ENCODE results near the gene KRTAP5-2.

KRTAP5-2 gene

GRCh38 chr11:1567721-1568100 is 30.4 kb downstream of the KRTAP5-2 start:
- DNase-seq (ENCODE audit: low read depth, low spot score) = no peak

- no peak for DNase-seq (ENCODE audit: low read depth, low spot score)
Observed at GRCh38 chr11:1567052-1567720, 30.9 kb downstream of the KRTAP5-2 start.

GRCh38 chr11:1566381-1567051 is 31.6 kb downstream of the KRTAP5-2 start:
- DNase-seq (ENCODE audit: low read depth, low spot score) = no peak

- DNase-seq (ENCODE audit: low read depth, low spot score) = no peak
Observed at GRCh38 chr11:1565904-1566247, 32.2 kb downstream of the KRTAP5-2 start.

GRCh38 chr11:1565173-1565903 is 32.8 kb downstream of the KRTAP5-2 start:
- no peak for DNase-seq (ENCODE audit: low read depth, low spot score)

- peak; percentile 45 for DNase-seq (ENCODE audit: low read depth, low spot score)
Observed at GRCh38 chr11:1564535-1565172, 33.4 kb downstream of the KRTAP5-2 start.

- DNase-seq (ENCODE audit: low read depth, low spot score) = no peak
Observed at GRCh38 chr11:1563697-1564534, 34.2 kb downstream of the KRTAP5-2 start.

- DNase-seq (ENCODE audit: low read depth, low spot score) = no peak
Observed at GRCh38 chr11:1563149-1563638, 34.9 kb downstream of the KRTAP5-2 start.

- no peak for DNase-seq (ENCODE audit: low read depth, low spot score)
Observed at GRCh38 chr11:1562469-1563148, 35.5 kb downstream of the KRTAP5-2 start.

- DNase-seq (ENCODE audit: low read depth, low spot score) = no peak
Observed at GRCh38 chr11:1561955-1562354, 36.1 kb downstream of the KRTAP5-2 start.

GRCh38 chr11:1561266-1561665 is 36.8 kb downstream of the KRTAP5-2 start:
- DNase-seq (ENCODE audit: low read depth, low spot score) = no peak

GRCh38 chr11:1560649-1561251 is 37.3 kb downstream of the KRTAP5-2 start:
- no peak for DNase-seq (ENCODE audit: low read depth, low spot score)

- no peak for DNase-seq (ENCODE audit: low read depth, low spot score)
Observed at GRCh38 chr11:1560002-1560648, 38.0 kb downstream of the KRTAP5-2 start.

GRCh38 chr11:1559111-1559951 is 38.8 kb downstream of the KRTAP5-2 start:
- no peak for DNase-seq (ENCODE audit: low read depth, low spot score)

- no peak for DNase-seq (ENCODE audit: low read depth, low spot score)
Observed at GRCh38 chr11:1558775-1559110, 39.4 kb downstream of the KRTAP5-2 start.

- DNase-seq (ENCODE audit: low read depth, low spot score) = peak; percentile 13
Observed at GRCh38 chr11:1557904-1558774, 40.0 kb downstream of the KRTAP5-2 start.

- no peak for DNase-seq (ENCODE audit: low read depth, low spot score)
Observed at GRCh38 chr11:1557051-1557884, 40.8 kb downstream of the KRTAP5-2 start.

Data from smooth muscle cell of the brain vasculature (primary cell).